Ishikawa (cell line): ENCODE results near the gene MRPL36.

ENCODE experiments used
- CEBPB ChIP-seq: IDR thresholded peaks from 2 replicates; pipeline ENCODE4 v1.6.1; 2012
- CREB1 ChIP-seq: IDR thresholded peaks from 2 replicates; pipeline ENCODE4 v1.6.1; 2012; ENCODE audit warnings: low read depth
- EGR1 ChIP-seq: IDR thresholded peaks from 2 replicates; pipeline ENCODE4 v1.6.1; 2012
- EP300 ChIP-seq: IDR thresholded peaks from 2 replicates; pipeline ENCODE4 v1.6.1; 2012; ENCODE audit warnings: borderline replicate concordance
- FOXM1 ChIP-seq: IDR thresholded peaks from 2 replicates; pipeline ENCODE4 v1.6.1; 2012; ENCODE audit warnings: low read depth, borderline replicate concordance
- RAD21 ChIP-seq: IDR thresholded peaks from 2 replicates; pipeline ENCODE4 v1.6.1; 2012; ENCODE audit warnings: low read depth
- REST ChIP-seq: IDR thresholded peaks from 2 replicates; pipeline ENCODE4 v1.6.1; 2012; ENCODE audit warnings: low read depth, mild to moderate bottlenecking
- TAF1 ChIP-seq: IDR thresholded peaks from 2 replicates; pipeline ENCODE4 v1.6.1; 2012; ENCODE audit warnings: low read depth, mild to moderate bottlenecking
- TCF12 ChIP-seq: IDR thresholded peaks from 2 replicates; pipeline ENCODE4 v1.6.1; 2012; ENCODE audit warnings: low read depth
- USF1 ChIP-seq: IDR thresholded peaks from 2 replicates; pipeline ENCODE4 v1.6.1; 2012
- YY1 ChIP-seq: IDR thresholded peaks from 2 replicates; pipeline ENCODE4 v1.6.1; 2012; ENCODE audit warnings: low read depth

DNA sequence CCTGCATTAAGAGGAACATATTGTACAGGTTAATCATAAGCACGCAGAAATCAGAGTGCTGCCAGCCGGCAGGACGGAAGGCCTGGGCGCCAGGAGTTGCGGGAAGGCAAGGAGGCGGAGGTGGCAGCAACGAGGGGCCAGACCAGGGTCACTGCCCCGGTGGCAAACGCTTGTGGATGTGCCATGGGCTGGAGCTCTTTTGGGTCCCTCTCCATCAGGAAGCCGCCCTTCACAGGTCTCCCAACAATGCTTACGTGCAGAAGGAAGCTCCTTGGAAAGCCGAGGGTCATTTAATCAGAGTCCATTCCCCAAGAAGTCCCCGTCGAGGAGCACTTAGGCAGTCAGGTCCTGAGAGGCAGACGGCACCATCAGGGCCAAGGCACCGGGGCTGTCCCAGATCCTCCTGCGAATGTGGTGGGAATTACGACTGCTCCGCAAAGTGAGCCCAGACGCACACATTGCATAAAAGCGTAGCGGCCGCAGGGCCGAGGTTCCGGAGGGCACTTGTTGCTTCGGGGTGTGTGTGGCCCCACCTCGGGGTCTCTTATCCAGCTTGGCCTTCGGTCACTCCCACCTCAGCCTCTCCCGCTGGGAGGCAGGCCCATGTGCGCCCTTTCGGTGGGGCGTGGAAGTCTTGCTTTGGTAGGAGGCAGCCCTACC lies 20.5 kb downstream of the MRPL36 start:
- TF ChIP-seq USF1 (no peak), TAF1 (no peak), RAD21 (no peak), REST (no peak), TCF12 (no peak), EP300 (no peak), FOXM1 (no peak), YY1 (no peak), CEBPB (no peak), CREB1 (no peak), EGR1 (no peak)
